PC-3 (cell line): Measurements from ENCODE around the gene AFF3. TPM values are rescaled to one million over a fixed set of nuclear protein-coding genes. Genes with fewer than 3 reads are reported as not detected.
A peak's percentile ranks its signal among the peaks of the same experiment; 100 is the strongest.

Experiments
- ATAC-seq: fragments of 200-7000 bp; cut with Tn5 transposase; 2 replicates; pipeline ENCODE4 v1.9.1; 2020; ENCODE audit warnings: mild to moderate bottlenecking, moderate library complexity
- BruUV-seq: library from RNA; stranded (reverse); fragments of 400-500 nt; replicated peaks from 2 replicates; lab custom pipeline; 2021; lab: Mats Ljungman, UMichigan
- CTCF ChIA-PET: fragments of 300-600 bp; sonication (Branson Sonifier 250); formaldehyde crosslinking; loops from one replicate; lab custom pipeline; 2022; ENCODE audit warnings: antibody characterized with exemption; lab: Charles Lee
- POLR2A ChIA-PET: fragments of 300-600 bp; sonication (Branson Sonifier 250); formaldehyde crosslinking; loops from one replicate; lab custom pipeline; 2022; ENCODE audit warnings: antibody characterized with exemption; ENCODE audit not compliant: unreplicated experiment; lab: Charles Lee
- DNase-seq: peaks from one replicate; pipeline ENCODE4 v3.0.0-alpha.2; 2015
- H2AFZ ChIP-seq: fragments of 300-600 bp; sonication (generic); 2 replicates; pipeline ENCODE4 v1.6.0; 2016; ENCODE audit warnings: antibody characterized with exemption, low read length
- H3F3A ChIP-seq: fragments of 300-600 bp; sonication (generic); one replicate; pipeline ENCODE4 v1.6.0; 2017; ENCODE audit warnings: antibody characterized with exemption, low read length, control low read depth, mild to moderate bottlenecking; ENCODE audit not compliant: unreplicated experiment
- H3K27ac ChIP-seq: fragments of 300-600 bp; sonication (generic); 2 replicates; pipeline ENCODE4 v1.5.1; 2016; ENCODE audit warnings: mild to moderate bottlenecking, low read length
- H3K27me3 ChIP-seq: fragments of 300-600 bp; sonication (generic); 2 replicates; pipeline ENCODE4 v1.6.1; 2016; ENCODE audit warnings: low read length, mixed read lengths
- H3K36me3 ChIP-seq: fragments of 300-600 bp; sonication (generic); 2 replicates; pipeline ENCODE4 v1.6.1; 2016; ENCODE audit warnings: low read depth, mixed run types, low read length, mixed read lengths
- H3K4me1 ChIP-seq: fragments of 300-600 bp; sonication (generic); 2 replicates; pipeline ENCODE4 v1.5.1; 2016; ENCODE audit warnings: low read length; ENCODE audit not compliant: insufficient read depth
- H3K4me2 ChIP-seq: fragments of 300-600 bp; sonication (generic); 2 replicates; pipeline ENCODE4 v1.6.0; 2016; ENCODE audit warnings: low read length
- H3K4me3 ChIP-seq: fragments of 300-600 bp; sonication (generic); 2 replicates; pipeline ENCODE4 v1.5.1; 2016; ENCODE audit warnings: mild to moderate bottlenecking, low read length, mixed read lengths
- H3K79me2 ChIP-seq: fragments of 300-600 bp; sonication (generic); 2 replicates; pipeline ENCODE4 v1.6.1; 2017; ENCODE audit warnings: low read length, mixed read lengths
- H3K9ac ChIP-seq: fragments of 300-600 bp; sonication (generic); 2 replicates; pipeline ENCODE4 v1.6.0; 2016; ENCODE audit warnings: mild to moderate bottlenecking, low read length
- H3K9me2 ChIP-seq: fragments of 300-600 bp; sonication (generic); replicated peaks from 2 replicates; pipeline ENCODE4 v1.6.1; 2016; ENCODE audit warnings: mixed run types, low read length, mixed read lengths
- H3K9me3 ChIP-seq: fragments of 300-600 bp; sonication (generic); 2 replicates; pipeline ENCODE4 v1.6.1; 2016; ENCODE audit warnings: low read length, mixed read lengths
- H4K20me1 ChIP-seq: fragments of 300-600 bp; sonication (generic); 2 replicates; pipeline ENCODE4 v1.6.1; 2016; ENCODE audit warnings: low read length, mixed read lengths
- EZH2 ChIP-seq: fragments of 300-600 bp; sonication (generic); IDR thresholded peaks from one replicate; pipeline ENCODE4 v1.6.1; 2017; ENCODE audit warnings: antibody characterized with exemption, mild to moderate bottlenecking, low read length; ENCODE audit not compliant: unreplicated experiment
- EZH2phosphoT487 ChIP-seq: fragments of 300-600 bp; sonication (generic); IDR thresholded peaks from 2 replicates; pipeline ENCODE4 v1.6.1; 2018; ENCODE audit warnings: mild to moderate bottlenecking, antibody characterized with exemption, low read length, borderline replicate concordance
- intact Hi-C: fragments of 100-400 bp; cut with micrococcal nuclease; formaldehyde crosslinking; loops from 2 replicates; pipeline ENCODE4 v1.9.0; 2023
- total RNA-seq: library from RNA; depleted of rRNA; stranded (reverse); fragments of >200 nt; gene quantifications from 2 replicates; pipeline ENCODE4 v1.2.3, GENCODE V29; 2014
- TF ChIP-seq, protein P1 (sequence below): fragments of 300-600 bp; sonication (generic); conservative IDR thresholded peaks from 2 replicates; pipeline ENCODE4 v1.5.1; 2017; ENCODE audit warnings: antibody characterized with exemption, low read depth, mild to moderate bottlenecking, low read length

Gene AFF3
- total RNA-seq, 1 experiment from 2014 or later: 0.04 TPM

DNA sequence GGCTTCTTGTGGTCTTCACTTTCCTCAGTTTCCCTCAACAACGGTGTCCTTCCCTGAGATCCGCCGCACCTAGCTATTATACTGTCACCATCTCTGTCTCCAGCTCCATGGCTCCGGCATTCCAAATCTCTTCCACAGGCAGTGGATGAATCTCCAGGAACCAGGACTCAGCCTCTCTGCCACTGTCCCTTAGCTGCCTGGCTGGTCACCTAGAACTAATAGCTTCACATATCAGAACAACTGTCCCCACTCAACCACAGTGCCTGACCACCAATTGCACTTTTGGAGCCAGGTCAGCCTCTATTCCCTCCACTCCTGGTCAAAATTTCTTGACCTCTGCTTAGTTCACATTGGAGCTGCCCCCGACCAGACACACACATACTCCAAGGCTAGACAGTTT, 38.1 kb upstream of the AFF3 start:
- H3K79me2 ChIP-seq: no peaks in the 10 kb centered on the region
- no peak for DNase-seq
- TF ChIP-seq EZH2phosphoT487: no peak
- TF ChIP-seq, protein P1, sequence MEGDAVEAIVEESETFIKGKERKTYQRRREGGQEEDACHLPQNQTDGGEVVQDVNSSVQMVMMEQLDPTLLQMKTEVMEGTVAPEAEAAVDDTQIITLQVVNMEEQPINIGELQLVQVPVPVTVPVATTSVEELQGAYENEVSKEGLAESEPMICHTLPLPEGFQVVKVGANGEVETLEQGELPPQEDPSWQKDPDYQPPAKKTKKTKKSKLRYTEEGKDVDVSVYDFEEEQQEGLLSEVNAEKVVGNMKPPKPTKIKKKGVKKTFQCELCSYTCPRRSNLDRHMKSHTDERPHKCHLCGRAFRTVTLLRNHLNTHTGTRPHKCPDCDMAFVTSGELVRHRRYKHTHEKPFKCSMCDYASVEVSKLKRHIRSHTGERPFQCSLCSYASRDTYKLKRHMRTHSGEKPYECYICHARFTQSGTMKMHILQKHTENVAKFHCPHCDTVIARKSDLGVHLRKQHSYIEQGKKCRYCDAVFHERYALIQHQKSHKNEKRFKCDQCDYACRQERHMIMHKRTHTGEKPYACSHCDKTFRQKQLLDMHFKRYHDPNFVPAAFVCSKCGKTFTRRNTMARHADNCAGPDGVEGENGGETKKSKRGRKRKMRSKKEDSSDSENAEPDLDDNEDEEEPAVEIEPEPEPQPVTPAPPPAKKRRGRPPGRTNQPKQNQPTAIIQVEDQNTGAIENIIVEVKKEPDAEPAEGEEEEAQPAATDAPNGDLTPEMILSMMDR: no peak
- no peak for TF ChIP-seq EZH2
- H3K4me1 ChIP-seq: no peaks in the 10 kb centered on the region
- no peak overlapping the region for H2AFZ ChIP-seq
- H3K27ac ChIP-seq: no peak overlapping the region
- H3K4me3 ChIP-seq: no peak overlapping the region
- no peak overlapping the region for H3K4me2 ChIP-seq
- H4K20me1 ChIP-seq: no peaks in the 10 kb centered on the region
- no peaks in the 10 kb centered on the region for H3K36me3 ChIP-seq
- H3K9me2 ChIP-seq: no peaks in the 10 kb centered on the region
- no peak overlapping the region for H3K9ac ChIP-seq
- no peak for ATAC-seq
- no peaks in the 10 kb centered on the region for H3F3A ChIP-seq
- ChIA-PET CTCF (no interaction called here), POLR2A (no interaction called here)
- intact Hi-C loops: no loop called here
- no TSS peak for BruUV-seq
- no peaks in the 10 kb centered on the region for H3K9me3 ChIP-seq
- no peaks in the 10 kb centered on the region for H3K27me3 ChIP-seq

- BruUV-seq: no TSS peak
- ChIA-PET CTCF (no interaction called here), POLR2A (no interaction called here)
- Histone ChIP-seq H3K27ac (no peak overlapping the region), H4K20me1 (no peaks in the 10 kb centered on the region), H3K27me3 (no peaks in the 10 kb centered on the region), H3K79me2 (no peaks in the 10 kb centered on the region), H3K4me2 (no peak overlapping the region), H3K9me3 (no peaks in the 10 kb centered on the region), H3K9ac (no peak overlapping the region), H3K9me2 (no peaks in the 10 kb centered on the region), H3K4me1 (no peaks in the 10 kb centered on the region), H3F3A (no peaks in the 10 kb centered on the region), H2AFZ (no peak overlapping the region), H3K4me3 (no peak overlapping the region), H3K36me3 (no peaks in the 10 kb centered on the region)
- intact Hi-C loops: loop anchor here (5.0 kb wide), 1 partner anchor 62 kb away; no protein-coding TSS in a partner anchor
- TF ChIP-seq EZH2phosphoT487: no peak
- TF ChIP-seq EZH2: no peak
- TF ChIP-seq, protein P1: no peak
- ATAC-seq (no peak), DNase-seq (no peak)
Observed at GRCh38 chr2:100179806-100180205, 37.4 kb upstream of the AFF3 start.

GRCh38 chr2:100178864-100179263, 36.5 kb upstream of the AFF3 start:
- H3K27ac ChIP-seq: no peak overlapping the region
- DNase-seq: no peak
- no peaks in the 10 kb centered on the region for H3K79me2 ChIP-seq
- H3K9ac ChIP-seq: no peak overlapping the region
- TF ChIP-seq, protein P1: no peak
- TF ChIP-seq EZH2phosphoT487: no peak
- no peaks in the 10 kb centered on the region for H3K9me3 ChIP-seq
- ChIA-PET POLR2A (no interaction called here), CTCF (no interaction called here)
- H3K4me1 ChIP-seq: no peaks in the 10 kb centered on the region
- no peaks in the 10 kb centered on the region for H3K9me2 ChIP-seq
- no peak for ATAC-seq
- intact Hi-C loops: loop anchor here (5.0 kb wide), 1 partner anchor 63 kb away; no protein-coding TSS in a partner anchor
- H3K4me3 ChIP-seq: no peak overlapping the region
- no peaks in the 10 kb centered on the region for H3K36me3 ChIP-seq
- no peaks in the 10 kb centered on the region for H3F3A ChIP-seq
- H3K27me3 ChIP-seq: no peaks in the 10 kb centered on the region
- no peaks in the 10 kb centered on the region for H4K20me1 ChIP-seq
- BruUV-seq: no TSS peak
- no peak overlapping the region for H3K4me2 ChIP-seq
- H2AFZ ChIP-seq: 0 out of 2 replicates have a peak overlapping the region, but pooled peaks have one; percentile 32
